Right lobe of liver (tissue), 4 donors: ENCODE measurements around the gene PRRX1.

Source experiments
- CTCF ChIP-seq, 4 donors: fragments of 200-600 bp in 3 of 4; fragments of 450-650 bp in 1 of 4; IDR thresholded peaks; one replicate each; pipeline versions ENCODE4 v1.5.1 to v1.8.0; 2016 to 2022; ENCODE audit warnings: antibody characterized with exemption in 4 of 4, mild to moderate bottlenecking in 2 of 4
- POLR2A ChIP-seq: fragments of 450-650 bp; IDR thresholded peaks from one replicate; pipeline ENCODE4 v1.6.1; 2017; ENCODE audit warnings: antibody characterized with exemption, mild to moderate bottlenecking
- donor health status: DM: no; HTN: no; CAD: no.
- donor health status: DM: no; HTN: no; CAD: no.
- donor health status: DM: no; HTN: yes; CAD: no.

- TF ChIP-seq CTCF (IDR thresholded peaks at IDR 0.05) (no peak), POLR2A (no peak)
Measured at GRCh38 chr1:170731566-170732251, 67.8 kb downstream of the PRRX1 start.
